ENCODE data around the gene EFNB3.

Gene EFNB3

DNA sequence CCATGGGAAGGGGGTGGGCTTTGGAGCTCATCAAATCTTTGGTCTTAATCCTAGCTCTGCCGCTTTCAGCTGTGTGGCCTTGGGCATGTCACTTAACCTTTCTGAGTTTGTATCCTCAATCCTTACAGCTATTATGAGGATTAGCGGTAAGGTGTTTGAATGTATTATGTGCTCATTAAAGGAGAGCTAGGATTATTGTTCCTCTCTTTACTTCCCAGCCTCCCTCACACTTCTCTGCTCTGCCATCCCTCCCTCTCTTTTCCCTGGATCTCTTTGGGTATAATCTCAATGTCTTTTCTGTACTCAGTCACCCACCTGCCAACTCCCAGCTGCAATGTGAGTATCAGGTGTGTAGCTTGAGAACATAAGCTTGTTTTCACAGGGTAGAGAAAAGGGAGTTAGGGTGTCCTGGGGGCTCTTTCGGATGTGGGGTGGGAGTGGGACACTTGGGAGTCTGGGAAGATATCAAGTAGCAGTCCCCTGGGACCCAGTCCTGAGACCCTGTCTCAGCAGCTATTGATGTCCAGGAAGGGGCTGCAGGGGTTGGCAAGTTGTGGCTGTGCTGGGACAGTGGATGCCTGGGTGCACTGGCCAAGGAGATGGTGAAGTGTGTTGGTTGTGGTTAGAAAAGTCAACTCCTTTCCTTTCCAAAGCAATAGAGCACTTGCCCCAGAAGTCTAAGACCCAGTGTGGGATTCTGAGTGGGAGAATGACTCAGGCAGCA is 1.8 kb downstream of the EFNB3 start:
- no peak for TF ChIP-seq CTCF (IDR thresholded peaks at IDR 0.05; ENCODE audit: borderline replicate concordance, control extremely low read depth, extremely low read depth, insufficient read depth, missing control alignments)
- in situ Hi-C loops (cut with MboI; ENCODE audit: low sequenced_read_pairs, unreplicated experiment), result no loop called here
- DNase-seq (ENCODE audit: low spot score), result no peak

DNA sequence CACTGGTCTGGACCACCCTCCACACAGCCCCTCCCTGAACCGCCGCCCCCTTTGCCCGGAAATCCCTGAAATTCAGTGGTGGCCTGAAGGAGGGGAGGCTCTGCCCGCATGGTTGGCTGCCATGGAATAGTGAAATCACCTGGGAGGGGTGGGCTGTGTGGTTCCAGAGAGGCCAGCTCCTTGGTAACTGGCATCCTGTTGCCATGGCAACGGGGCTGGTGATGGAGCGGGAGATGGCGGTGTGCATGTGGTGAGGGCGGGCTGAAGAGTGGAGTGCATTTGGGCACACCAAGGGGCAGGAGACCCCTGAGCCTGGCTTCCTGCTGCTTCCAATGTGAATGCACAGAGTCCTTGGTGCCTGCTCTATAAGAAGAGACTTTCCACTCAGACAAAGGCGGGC is 2.4 kb downstream of the EFNB3 start:
- in situ Hi-C loops (cut with MboI; ENCODE audit: low sequenced_read_pairs, unreplicated experiment), result no loop called here
- DNase-seq (ENCODE audit: low spot score), result no peak
- TF ChIP-seq CTCF (IDR thresholded peaks at IDR 0.05; ENCODE audit: borderline replicate concordance, control extremely low read depth, extremely low read depth, insufficient read depth, missing control alignments), result no peak

DNA sequence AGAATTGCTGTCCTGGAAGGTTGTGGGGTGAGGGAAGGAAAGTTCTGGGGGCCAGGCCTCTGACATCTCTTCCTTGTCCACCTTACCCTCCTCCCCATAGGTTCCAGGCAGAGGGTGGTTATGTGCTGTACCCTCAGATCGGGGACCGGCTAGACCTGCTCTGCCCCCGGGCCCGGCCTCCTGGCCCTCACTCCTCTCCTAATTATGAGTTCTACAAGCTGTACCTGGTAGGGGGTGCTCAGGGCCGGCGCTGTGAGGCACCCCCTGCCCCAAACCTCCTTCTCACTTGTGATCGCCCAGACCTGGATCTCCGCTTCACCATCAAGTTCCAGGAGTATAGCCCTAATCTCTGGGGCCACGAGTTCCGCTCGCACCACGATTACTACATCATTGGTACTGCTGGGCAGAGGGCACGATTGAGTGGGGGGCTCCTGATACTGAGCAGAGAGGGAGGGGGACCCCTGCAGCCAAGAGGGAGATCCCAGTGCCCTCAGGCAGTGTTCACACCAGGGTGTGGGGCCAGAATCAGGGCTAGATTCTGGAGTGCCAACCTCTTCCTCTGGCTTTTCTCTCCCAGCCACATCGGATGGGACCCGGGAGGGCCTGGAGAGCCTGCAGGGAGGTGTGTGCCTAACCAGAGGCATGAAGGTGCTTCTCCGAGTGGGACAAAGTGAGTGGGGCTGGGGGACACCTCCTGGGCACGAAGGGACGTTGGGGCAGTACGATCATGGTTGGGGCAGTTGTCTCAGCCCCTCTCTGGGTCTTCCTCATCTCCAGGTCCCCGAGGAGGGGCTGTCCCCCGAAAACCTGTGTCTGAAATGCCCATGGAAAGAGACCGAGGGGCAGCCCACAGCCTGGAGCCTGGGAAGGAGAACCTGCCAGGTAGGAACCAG is 3.1 kb downstream of the EFNB3 start:
- DNase-seq (ENCODE audit: low spot score), result no peak
- TF ChIP-seq CTCF (IDR thresholded peaks at IDR 0.05; ENCODE audit: borderline replicate concordance, control extremely low read depth, extremely low read depth, insufficient read depth, missing control alignments), result no peak
- in situ Hi-C loops (cut with MboI; ENCODE audit: low sequenced_read_pairs, unreplicated experiment), result no loop called here

- no peak for DNase-seq (ENCODE audit: low spot score)
- no peak for TF ChIP-seq CTCF (IDR thresholded peaks at IDR 0.05; ENCODE audit: borderline replicate concordance, control extremely low read depth, extremely low read depth, insufficient read depth, missing control alignments)
- in situ Hi-C loops (cut with MboI; ENCODE audit: low sequenced_read_pairs, unreplicated experiment), result no loop called here
These were observed 4.0 kb downstream of the EFNB3 start for GRCh38 chr17:7709031-7709430.

- in situ Hi-C loops (cut with MboI; ENCODE audit: low sequenced_read_pairs, unreplicated experiment), result no loop called here
- TF ChIP-seq CTCF (IDR thresholded peaks at IDR 0.05; ENCODE audit: borderline replicate concordance, control extremely low read depth, extremely low read depth, insufficient read depth, missing control alignments), result no peak
- no peak for DNase-seq (ENCODE audit: low spot score)
These were observed 5.3 kb downstream of the EFNB3 start for GRCh38 chr17:7710301-7710700.

DNA sequence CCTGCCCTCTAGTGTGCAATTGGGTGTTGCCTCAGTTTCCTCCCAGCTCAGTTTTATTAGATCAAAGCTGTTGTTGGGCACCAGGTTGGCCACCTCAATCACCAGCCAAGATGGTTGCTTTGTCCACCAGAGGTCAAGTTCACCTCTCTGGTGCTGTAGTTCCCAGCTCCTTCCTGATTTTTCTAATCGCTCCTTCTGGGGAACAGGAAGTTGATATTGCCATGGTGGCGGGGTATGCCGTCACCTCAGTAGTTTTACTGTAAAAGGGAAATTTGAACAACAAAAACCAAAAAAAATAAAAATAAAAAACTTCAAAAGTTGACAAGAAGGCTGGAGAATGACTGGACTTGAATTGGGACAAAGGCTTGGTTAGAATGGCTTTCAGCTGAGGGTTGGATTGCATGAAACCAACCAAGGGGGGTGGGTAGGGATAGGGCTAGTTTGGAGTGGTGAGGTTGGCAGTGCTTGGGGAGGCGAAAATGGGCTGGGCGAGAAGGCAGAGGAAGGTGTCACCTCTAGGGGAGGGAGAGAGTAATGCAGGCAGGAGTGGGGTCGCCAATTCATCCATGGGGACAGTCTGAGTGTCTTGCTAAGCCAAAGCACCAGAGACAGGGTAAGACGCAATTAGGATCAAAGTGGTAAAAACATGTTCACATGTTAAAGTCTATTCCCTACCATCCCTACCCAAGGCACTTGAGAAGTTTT is 6.2 kb downstream of the EFNB3 start:
- in situ Hi-C loops (cut with MboI; ENCODE audit: low sequenced_read_pairs, unreplicated experiment), result no loop called here
- no peak for DNase-seq (ENCODE audit: low spot score)
- no peak for TF ChIP-seq CTCF (IDR thresholded peaks at IDR 0.05; ENCODE audit: borderline replicate concordance, control extremely low read depth, extremely low read depth, insufficient read depth, missing control alignments)
